IPS-20b (cell line): ENCODE data around the gene FAM83G.
"Not testable (repeated sequence)": the region's sequence is repeated elsewhere in the genome, so short reads cannot be mapped to it uniquely, and the experiment has no call there.

Experiments
- H3K27ac ChIP-seq: one replicate; pipeline ENCODE4 v1.5.1; 2013; ENCODE audit warnings: low read length
- H3K27me3 ChIP-seq: 2 replicates; pipeline ENCODE4 v1.6.1; 2013; ENCODE audit warnings: mild to moderate bottlenecking, low read length, inconsistent platforms; ENCODE audit not compliant: insufficient read depth
- H3K36me3 ChIP-seq: 2 replicates; pipeline ENCODE4 v1.6.1; 2013; ENCODE audit warnings: low read depth, mild to moderate bottlenecking, inconsistent platforms, low read length, moderate library complexity; ENCODE audit not compliant: insufficient read depth
- H3K4me1 ChIP-seq: 2 replicates; pipeline ENCODE4 v1.6.1; 2013; ENCODE audit warnings: mild to moderate bottlenecking, control low read depth, inconsistent platforms, low read length, moderate library complexity; ENCODE audit not compliant: insufficient read depth
- H3K4me3 ChIP-seq: 2 replicates; pipeline ENCODE4 v1.5.1; 2013; ENCODE audit warnings: mild to moderate bottlenecking, low read length, inconsistent platforms
- H3K9ac ChIP-seq: 2 replicates; pipeline ENCODE4 v1.6.1; 2013; ENCODE audit warnings: low read depth, mild to moderate bottlenecking, inconsistent platforms, low read length, moderate library complexity
- H3K9me3 ChIP-seq: 2 replicates; pipeline ENCODE4 v1.6.1; 2013; ENCODE audit warnings: mild to moderate bottlenecking, low read depth, low read length, inconsistent platforms; ENCODE audit not compliant: insufficient read depth

Gene FAM83G

DNA sequence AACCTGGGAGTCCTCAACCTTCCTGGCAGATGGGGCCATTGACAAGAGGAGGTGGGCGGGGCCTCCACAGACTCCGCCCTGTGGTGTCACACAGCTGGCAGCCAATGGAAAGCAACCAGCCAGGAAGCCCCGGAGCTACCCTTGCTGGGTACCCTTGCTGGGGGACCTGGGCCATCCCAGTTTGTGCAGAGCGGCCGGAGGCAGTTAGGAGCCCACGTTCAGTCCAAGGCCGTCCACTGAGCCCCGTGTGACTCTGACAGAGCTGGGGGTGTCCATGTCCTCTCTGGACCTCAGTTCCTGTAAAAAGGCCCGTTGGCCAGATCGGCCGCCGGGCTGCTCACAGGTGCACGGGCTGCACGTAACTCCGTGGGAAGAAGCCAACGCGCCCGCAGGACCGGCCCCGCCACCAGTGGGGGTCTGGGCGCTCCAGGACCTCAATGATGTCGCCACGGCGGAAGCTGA is 17.1 kb upstream of the FAM83G start:
- Histone ChIP-seq H3K4me1 (no peaks in the 10 kb centered on the region), H3K36me3 (no peaks in the 10 kb centered on the region), H3K27ac (no peak overlapping the region), H3K9ac (no peak overlapping the region), H3K4me3 (no peak overlapping the region), H3K9me3 (no peaks in the 10 kb centered on the region), H3K27me3 (no peaks in the 10 kb centered on the region)

DNA sequence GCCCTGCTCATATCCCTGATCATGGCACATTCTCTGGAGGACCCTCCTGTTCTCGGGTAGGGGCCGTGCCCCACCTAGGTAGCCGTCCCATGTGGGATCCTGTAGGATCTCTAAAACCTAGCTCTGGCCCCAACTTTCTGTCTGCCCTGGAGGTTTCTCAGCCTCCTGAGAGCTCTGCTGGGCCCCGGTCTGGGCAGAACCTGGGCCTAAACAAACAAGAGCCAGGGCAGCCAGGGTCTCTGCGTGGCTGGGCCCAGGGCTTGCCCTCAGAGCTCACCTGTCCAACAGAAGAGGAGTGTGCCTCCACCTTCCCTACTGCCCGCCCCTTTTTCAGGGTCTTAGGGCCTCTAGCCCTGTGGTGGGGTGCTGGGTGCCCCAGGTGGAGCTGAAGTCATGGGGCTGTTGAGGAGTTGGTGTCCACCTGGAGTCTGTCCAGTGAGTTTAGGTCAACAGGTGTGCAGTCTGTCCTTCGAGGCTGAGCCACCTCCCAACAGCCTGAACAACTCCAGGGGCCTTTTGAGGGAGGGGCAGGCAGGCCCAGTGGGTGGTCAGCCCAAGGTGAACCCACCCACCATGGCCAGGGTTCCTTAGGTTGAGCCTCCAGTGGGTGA is 16.6 kb upstream of the FAM83G start:
- not testable (repeated sequence) for H3K27me3 ChIP-seq, H3K9me3 ChIP-seq, H3K27ac ChIP-seq, H3K36me3 ChIP-seq, H3K4me1 ChIP-seq, H3K9ac ChIP-seq, H3K4me3 ChIP-seq

DNA sequence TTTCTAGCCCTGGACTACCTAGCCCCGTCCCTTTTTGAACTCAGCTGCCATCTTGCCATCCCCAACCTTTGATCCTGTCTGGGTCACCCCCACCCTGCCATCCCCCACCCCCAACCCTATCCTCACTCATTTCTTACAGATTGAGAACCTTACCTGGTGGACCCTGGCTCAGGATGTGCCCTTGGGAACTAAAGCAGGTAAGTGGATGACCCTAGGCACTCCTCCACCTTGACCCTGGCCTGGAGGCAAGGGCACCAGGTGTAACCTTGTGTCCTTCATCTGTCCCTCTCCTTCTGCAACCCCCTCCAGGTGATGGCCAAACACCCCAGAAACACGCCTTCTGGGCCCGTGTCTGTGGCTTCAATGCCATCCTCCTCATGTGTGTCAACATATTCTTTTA is 15.5 kb upstream of the FAM83G start:
- Histone ChIP-seq H3K9ac (no peak overlapping the region), H3K9me3 (no peaks in the 10 kb centered on the region), H3K36me3 (no peaks in the 10 kb centered on the region), H3K27me3 (no peaks in the 10 kb centered on the region), H3K4me3 (no peak overlapping the region), H3K4me1 (no peaks in the 10 kb centered on the region), H3K27ac (no peak overlapping the region)

DNA sequence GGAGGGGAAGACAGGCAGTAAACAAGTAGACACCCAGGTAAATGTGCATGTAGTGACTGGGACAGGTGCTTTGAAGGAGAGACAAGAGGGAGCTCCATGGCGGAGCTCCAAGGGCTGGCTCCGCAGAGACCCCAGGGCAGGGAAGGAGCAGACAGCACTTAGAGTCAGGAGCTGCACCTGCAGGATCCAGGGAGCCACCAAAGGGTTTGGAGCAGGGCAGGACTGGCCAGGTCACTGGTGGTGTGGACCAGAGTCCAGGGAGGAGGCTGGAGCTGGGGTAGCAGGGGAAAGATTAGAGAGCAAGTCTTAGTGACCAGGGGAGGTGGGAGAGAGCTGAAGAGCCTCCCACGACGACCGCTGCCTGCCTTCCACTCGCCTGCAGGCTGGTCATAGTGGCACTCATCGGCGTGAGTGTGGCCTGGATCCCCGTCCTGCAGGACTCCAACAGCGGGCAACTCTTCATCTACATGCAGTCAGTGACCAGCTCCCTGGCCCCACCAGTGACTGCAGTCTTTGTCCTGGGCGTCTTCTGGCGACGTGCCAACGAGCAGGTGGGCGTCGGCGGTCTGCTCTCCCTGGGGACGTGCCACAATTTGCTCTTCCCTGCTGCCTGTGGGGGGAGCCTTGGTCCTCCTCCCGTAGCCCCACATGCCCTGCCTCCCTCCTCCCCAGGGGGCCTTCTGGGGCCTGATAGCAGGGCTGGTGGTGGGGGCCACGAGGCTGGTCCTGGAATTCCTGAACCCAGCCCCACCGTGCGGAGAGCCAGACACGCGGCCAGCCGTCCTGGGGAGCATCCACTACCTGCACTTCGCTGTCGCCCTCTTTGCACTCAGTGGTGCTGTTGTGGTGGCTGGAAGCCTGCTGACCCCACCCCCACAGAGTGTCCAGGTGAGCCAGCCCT is 14.7 kb upstream of the FAM83G start:
- no peaks in the 10 kb centered on the region for H3K4me1 ChIP-seq

DNA sequence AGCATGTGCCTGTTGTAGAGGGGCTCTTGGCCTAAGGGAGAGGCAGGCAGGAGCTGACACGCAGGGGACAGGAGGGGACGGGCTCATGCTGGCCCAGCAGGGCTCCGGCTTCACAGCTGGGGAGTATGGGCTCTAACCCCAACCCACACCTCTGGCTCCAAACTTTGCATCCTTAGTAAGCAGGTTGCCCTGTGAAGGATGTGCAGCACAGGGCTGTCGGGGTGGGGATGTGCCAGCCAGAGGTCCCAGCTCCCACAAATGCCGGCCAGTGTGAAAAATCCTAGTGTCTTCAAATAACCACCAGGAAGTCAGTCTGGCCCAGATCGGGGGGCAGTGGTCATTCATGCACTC is 14.0 kb upstream of the FAM83G start:
- H3K9me3 ChIP-seq = no peaks in the 10 kb centered on the region
- H3K4me3 ChIP-seq = no peak overlapping the region
- H3K4me1 ChIP-seq = no peaks in the 10 kb centered on the region
- H3K9ac ChIP-seq = no peak overlapping the region
- no peak overlapping the region for H3K27ac ChIP-seq
- H3K36me3 ChIP-seq = no peaks in the 10 kb centered on the region
- no peaks in the 10 kb centered on the region for H3K27me3 ChIP-seq

More for the DNA sequence above, 14.7 kb upstream of the FAM83G start:
- Histone ChIP-seq H3K27ac (no peak overlapping the region), H3K4me3 (no peak overlapping the region), H3K9ac (no peak overlapping the region), H3K36me3 (no peaks in the 10 kb centered on the region), H3K9me3 (no peaks in the 10 kb centered on the region), H3K27me3 (no peaks in the 10 kb centered on the region)

DNA sequence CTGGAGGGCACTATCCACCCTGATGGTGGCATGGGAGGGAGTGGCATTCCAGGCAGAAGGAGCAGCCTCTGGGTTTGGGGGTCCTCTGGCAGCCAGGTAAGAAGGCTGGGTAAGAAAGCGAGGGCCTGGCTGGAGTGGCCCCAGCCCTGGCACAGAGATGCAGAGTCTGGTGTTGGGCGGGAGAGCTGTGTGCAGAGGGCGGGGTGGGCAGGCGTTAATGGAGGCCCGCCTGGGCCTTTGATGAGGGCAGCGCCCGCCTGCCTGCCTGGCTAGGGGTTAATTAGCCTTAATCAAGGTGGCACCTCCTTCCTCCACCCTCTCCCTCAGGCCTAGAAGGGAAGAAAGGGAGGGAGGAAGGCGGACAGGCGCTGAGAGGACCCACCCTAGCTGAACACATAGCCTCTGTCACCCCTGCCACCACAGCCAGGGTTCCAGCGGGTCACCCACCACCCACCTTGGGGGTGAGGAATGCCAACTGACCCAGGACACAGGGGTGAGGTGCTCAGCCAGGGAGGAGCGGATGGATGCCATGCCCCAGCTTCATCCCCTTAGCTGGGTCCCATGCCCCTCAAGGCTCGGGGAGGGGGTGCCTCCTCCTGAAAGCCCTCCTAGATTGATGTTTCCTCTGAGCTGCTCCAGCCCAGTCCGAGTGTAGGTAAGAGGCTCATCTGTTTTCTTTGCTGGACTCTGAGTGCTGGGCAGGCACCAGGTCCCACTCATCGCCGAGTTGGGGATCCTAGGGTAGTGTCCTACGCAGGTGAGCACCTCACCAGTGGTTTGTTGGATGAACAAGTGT is 13.4 kb upstream of the FAM83G start:
- H3K27ac ChIP-seq = no peak overlapping the region
- no peaks in the 10 kb centered on the region for H3K27me3 ChIP-seq
- no peaks in the 10 kb centered on the region for H3K36me3 ChIP-seq
- H3K9me3 ChIP-seq = no peaks in the 10 kb centered on the region
- no peak overlapping the region for H3K9ac ChIP-seq
- no peaks in the 10 kb centered on the region for H3K4me1 ChIP-seq
- H3K4me3 ChIP-seq = no peak overlapping the region

DNA sequence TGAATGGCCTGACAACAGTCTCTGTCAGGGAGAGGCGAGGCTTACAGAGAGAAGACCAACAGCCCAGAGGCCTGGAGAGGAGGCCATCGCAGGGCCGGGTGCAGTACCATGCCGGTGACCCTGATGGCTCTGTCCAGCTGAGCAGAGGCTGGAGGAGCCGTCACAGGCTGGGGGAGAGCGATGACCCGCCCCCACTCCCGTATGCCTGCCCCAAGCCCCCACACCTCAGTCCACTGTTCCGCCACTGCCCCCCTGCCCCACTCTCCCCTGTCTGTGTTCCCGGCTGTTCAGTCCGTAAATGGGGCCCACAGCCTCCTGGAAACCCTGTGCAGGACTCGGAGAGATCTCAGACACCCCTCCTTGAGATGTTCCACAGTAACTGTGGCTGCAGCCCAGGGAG is 12.8 kb upstream of the FAM83G start:
- no peaks in the 10 kb centered on the region for H3K27me3 ChIP-seq
- no peak overlapping the region for H3K4me3 ChIP-seq
- no peaks in the 10 kb centered on the region for H3K9me3 ChIP-seq
- no peaks in the 10 kb centered on the region for H3K4me1 ChIP-seq
- no peaks in the 10 kb centered on the region for H3K36me3 ChIP-seq
- no peak overlapping the region for H3K27ac ChIP-seq
- no peak overlapping the region for H3K9ac ChIP-seq

DNA sequence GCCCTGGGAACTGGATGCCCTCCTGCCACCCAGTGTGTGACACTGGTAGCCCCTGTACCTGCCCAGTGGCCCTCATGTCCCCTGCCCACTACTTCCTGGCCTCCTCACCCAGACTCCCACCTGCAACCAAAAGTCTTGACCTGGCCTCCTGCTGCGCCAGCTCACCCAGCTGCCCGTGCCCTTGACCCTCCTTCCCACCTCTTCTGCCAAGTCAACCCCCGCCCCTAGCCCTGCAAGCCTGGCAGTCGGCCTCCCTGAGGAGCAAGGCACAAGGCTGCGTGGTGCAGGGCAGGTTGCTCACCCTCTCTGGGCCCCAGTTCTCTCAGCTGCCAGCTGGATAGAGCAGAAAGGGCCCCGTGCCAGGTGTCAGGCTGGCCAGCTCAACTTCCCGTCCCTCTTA is 12.3 kb upstream of the FAM83G start:
- Histone ChIP-seq H3K4me3 (no peak overlapping the region), H3K9ac (no peak overlapping the region)

DNA sequence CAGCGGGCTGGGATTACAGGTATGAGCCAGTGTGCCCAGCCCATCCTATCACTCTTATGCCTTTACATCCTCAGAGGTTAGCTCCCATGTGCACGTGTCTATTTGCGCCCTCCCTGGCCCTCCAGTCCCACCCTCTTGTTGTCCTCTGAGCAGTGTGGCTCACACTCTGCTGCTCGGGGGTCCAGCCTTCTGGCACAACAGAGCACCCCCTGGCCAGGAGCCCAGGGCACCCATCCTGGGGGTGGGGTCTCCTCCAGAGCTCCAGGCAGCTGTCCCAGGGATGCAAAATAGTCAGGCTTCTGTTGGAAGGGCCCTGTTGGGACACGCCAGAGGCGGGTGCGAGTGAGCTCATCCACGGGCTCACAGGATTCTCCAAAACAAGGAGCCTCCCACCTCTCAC is 11.7 kb upstream of the FAM83G start:
- no peaks in the 10 kb centered on the region for H3K27me3 ChIP-seq
- H3K4me1 ChIP-seq = no peaks in the 10 kb centered on the region
- no peak overlapping the region for H3K9ac ChIP-seq
- H3K9me3 ChIP-seq = no peaks in the 10 kb centered on the region
- no peaks in the 10 kb centered on the region for H3K36me3 ChIP-seq
- no peak overlapping the region for H3K27ac ChIP-seq
- H3K4me3 ChIP-seq = no peak overlapping the region

More for the DNA sequence above, 12.3 kb upstream of the FAM83G start:
- no peaks in the 10 kb centered on the region for H3K4me1 ChIP-seq
- H3K9me3 ChIP-seq = no peaks in the 10 kb centered on the region
- no peaks in the 10 kb centered on the region for H3K36me3 ChIP-seq
- no peak overlapping the region for H3K27ac ChIP-seq
- H3K27me3 ChIP-seq = no peaks in the 10 kb centered on the region

DNA sequence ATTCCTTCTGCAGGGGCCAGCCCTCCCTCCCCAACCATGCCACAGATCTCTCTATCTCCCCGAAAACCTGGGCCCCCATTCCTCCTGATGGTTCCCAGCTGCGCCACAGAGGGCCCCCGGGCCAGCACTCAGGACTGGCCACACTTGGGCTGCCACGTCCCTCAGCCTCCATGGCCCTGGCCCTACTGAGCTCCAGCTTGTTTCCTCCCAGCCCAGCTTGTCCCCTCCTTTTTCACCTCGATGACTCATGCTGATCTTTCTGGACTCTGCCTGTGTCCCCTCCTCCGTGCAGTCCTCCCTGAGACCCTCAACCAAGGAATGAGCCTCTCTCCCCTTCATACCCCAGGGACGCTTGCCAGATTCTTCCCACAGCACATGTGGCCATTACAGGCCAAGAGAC is 10.9 kb upstream of the FAM83G start:
- H3K9ac ChIP-seq = no peak overlapping the region
- H3K27me3 ChIP-seq = no peaks in the 10 kb centered on the region
- H3K4me1 ChIP-seq = no peaks in the 10 kb centered on the region
- H3K4me3 ChIP-seq = no peak overlapping the region
- H3K9me3 ChIP-seq = no peaks in the 10 kb centered on the region
- H3K36me3 ChIP-seq = no peaks in the 10 kb centered on the region
- H3K27ac ChIP-seq = no peak overlapping the region

DNA sequence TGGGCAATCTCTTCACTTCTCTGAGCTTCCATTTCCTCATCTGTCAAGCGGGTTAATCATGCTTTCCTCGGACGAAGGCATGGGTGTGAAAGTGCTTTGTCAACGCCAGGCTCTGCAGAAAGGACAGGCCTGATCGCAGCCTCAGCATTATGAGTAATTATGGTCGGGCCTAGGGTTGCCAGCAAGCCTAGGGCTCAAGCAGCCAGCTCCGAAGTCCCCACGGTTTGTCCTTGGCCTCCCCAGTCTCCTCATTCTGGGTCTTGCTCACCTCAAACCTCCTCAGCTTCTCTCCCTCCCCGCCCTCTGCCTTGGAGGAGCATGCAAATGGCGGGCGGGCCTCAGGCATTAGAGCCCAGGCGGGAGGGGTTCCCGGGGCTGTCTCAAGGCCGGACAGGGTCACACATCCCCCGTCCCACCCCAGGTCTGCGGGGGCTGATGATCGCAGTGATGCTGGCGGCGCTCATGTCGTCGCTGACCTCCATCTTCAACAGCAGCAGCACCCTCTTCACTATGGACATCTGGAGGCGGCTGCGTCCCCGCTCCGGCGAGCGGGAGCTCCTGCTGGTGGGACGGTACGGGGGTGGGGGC is 10.2 kb upstream of the FAM83G start:
- no peaks in the 10 kb centered on the region for H3K4me1 ChIP-seq
- no peaks in the 10 kb centered on the region for H3K36me3 ChIP-seq
- H3K9ac ChIP-seq = no peak overlapping the region
- no peaks in the 10 kb centered on the region for H3K27me3 ChIP-seq
- H3K27ac ChIP-seq = no peak overlapping the region
- H3K9me3 ChIP-seq = no peaks in the 10 kb centered on the region
- no peak overlapping the region for H3K4me3 ChIP-seq
